DOHH2 (cell line): Measurements from ENCODE around the gene SOD2.

Experiments used
- EZH2phosphoT487 ChIP-seq: fragments of 200-600 bp; sonication (generic); IDR thresholded peaks from 2 replicates; pipeline ENCODE4 v1.6.1; 2017; ENCODE audit warnings: borderline replicate concordance, mild to moderate bottlenecking, antibody characterized with exemption, low read length, moderate library complexity, mixed read lengths
- TF ChIP-seq, protein P1 (sequence below): fragments of 200-600 bp; sonication (generic); IDR thresholded peaks from one replicate; pipeline ENCODE4 v1.5.1; 2014; ENCODE audit warnings: antibody characterized with exemption, mild to moderate bottlenecking, low read depth, low read length; ENCODE audit not compliant: poor library complexity, severe bottlenecking

DNA sequence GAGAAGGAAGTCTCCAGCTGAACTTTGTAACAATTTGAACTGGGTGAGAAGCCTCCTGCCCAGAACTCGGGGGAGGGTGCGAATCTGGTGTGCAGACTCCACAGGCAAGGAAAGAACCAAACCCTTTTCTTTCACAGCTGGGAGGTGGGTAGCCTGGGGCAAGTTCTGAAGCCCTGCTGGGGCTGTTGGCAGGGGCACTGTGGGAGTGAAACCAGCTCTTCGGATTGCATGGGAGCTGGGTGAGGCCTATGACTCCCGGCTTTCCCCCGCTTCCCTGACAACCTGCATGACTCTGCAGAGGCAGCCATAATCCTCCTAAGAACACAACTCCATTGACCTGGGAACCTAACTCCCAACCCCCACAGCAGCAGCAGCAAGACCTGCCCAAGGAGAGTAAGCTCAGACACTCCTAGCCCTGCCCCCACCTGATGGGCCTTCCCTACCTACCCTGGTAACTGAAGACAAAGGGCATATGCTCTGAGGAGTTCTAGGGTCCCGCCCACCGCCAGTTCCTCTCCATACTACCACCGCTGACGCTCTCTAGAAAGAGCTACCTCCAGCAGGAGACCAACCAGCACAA is 37.5 kb downstream of the SOD2 start:
- TF ChIP-seq, protein P1, sequence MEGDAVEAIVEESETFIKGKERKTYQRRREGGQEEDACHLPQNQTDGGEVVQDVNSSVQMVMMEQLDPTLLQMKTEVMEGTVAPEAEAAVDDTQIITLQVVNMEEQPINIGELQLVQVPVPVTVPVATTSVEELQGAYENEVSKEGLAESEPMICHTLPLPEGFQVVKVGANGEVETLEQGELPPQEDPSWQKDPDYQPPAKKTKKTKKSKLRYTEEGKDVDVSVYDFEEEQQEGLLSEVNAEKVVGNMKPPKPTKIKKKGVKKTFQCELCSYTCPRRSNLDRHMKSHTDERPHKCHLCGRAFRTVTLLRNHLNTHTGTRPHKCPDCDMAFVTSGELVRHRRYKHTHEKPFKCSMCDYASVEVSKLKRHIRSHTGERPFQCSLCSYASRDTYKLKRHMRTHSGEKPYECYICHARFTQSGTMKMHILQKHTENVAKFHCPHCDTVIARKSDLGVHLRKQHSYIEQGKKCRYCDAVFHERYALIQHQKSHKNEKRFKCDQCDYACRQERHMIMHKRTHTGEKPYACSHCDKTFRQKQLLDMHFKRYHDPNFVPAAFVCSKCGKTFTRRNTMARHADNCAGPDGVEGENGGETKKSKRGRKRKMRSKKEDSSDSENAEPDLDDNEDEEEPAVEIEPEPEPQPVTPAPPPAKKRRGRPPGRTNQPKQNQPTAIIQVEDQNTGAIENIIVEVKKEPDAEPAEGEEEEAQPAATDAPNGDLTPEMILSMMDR: no peak
- no peak for TF ChIP-seq EZH2phosphoT487
